CD4-positive, alpha-beta memory T cell (primary cell): ENCODE results near the gene ANKRD55. TPM values are rescaled to one million over a fixed set of nuclear protein-coding genes. Genes with fewer than 3 reads are reported as not detected.
A peak's percentile ranks its signal among the peaks of the same experiment; 100 is the strongest.

Source experiments
- CTCF ChIA-PET: fragments of 350-600 bp; sonication (Branson Sonifier 250); formaldehyde crosslinking; loops from one replicate; lab custom pipeline; 2021; ENCODE audit warnings: inconsistent platforms; ENCODE audit not compliant: partially characterized antibody; lab: Charles Lee
- POLR2A ChIA-PET: fragments of 350-600 bp; sonication (Branson Sonifier 250); formaldehyde crosslinking; loops from one replicate; lab custom pipeline; 2021; ENCODE audit not compliant: partially characterized antibody; lab: Charles Lee
- DNase-seq, 5 donors: peaks; one replicate each; pipeline versions ENCODE4 v3.0.0 to v3.0.0-alpha.2; 2020 to 2022; ENCODE audit warnings: mixed read lengths in 1 of 5
- H3K27ac ChIP-seq: one replicate; pipeline ENCODE4 v1.7.0; 2013; ENCODE audit warnings: low read depth, low read length
- H3K27me3 ChIP-seq: 2 replicates; pipeline ENCODE4 v1.7.0; 2013; ENCODE audit warnings: mild to moderate bottlenecking, low read length, moderate library complexity; ENCODE audit not compliant: insufficient read depth
- H3K36me3 ChIP-seq: 2 replicates; pipeline ENCODE4 v1.7.0; 2013; ENCODE audit warnings: mild to moderate bottlenecking, low read length, moderate library complexity; ENCODE audit not compliant: insufficient read depth
- H3K4me1 ChIP-seq: 2 replicates; pipeline ENCODE4 v1.7.0; 2013; ENCODE audit warnings: mild to moderate bottlenecking, low read length, moderate library complexity; ENCODE audit not compliant: insufficient read depth
- H3K4me3 ChIP-seq, 2 donors: one replicate each; pipeline ENCODE4 v1.7.0; 2013; ENCODE audit warnings: low read length in 2 of 2, mild to moderate bottlenecking in 1 of 2
- H3K9me3 ChIP-seq, 2 donors: one replicate each; pipeline ENCODE4 v1.7.0; 2013; ENCODE audit warnings: low read length in 2 of 2, control low read depth in 1 of 2; ENCODE audit not compliant: control insufficient read depth in 1 of 2
- H3K27ac Mint-ChIP-seq, 7 donors: one replicate each; pipeline ENCODE4 v1.8.0; 2020 to 2021; ENCODE audit warnings: mixed read lengths in 7 of 7, mild to moderate bottlenecking in 6 of 7, inconsistent platforms in 3 of 7, moderate library complexity in 3 of 7
- H3K27me3 Mint-ChIP-seq, 2 donors: one replicate each; pipeline ENCODE4 v1.8.0; 2020 to 2021; ENCODE audit warnings: mixed read lengths in 2 of 2
- H3K36me3 Mint-ChIP-seq, 2 donors: one replicate each; pipeline ENCODE4 v1.8.0; 2020 to 2021; ENCODE audit warnings: mixed read lengths in 2 of 2, inconsistent platforms in 1 of 2, mild to moderate bottlenecking in 1 of 2
- H3K4me1 Mint-ChIP-seq, 4 donors: one replicate each; pipeline ENCODE4 v1.8.0; 2020 to 2021; ENCODE audit warnings: mixed read lengths in 4 of 4, mild to moderate bottlenecking in 1 of 4
- H3K4me3 Mint-ChIP-seq, 8 donors: one replicate each; pipeline ENCODE4 v1.8.0; 2020 to 2021; ENCODE audit warnings: mixed read lengths in 8 of 8, mild to moderate bottlenecking in 7 of 8, moderate library complexity in 6 of 8, inconsistent platforms in 3 of 8
- H3K9me3 Mint-ChIP-seq, 8 donors: one replicate each; pipeline ENCODE4 v1.8.0; 2020 to 2021; ENCODE audit warnings: mixed read lengths in 8 of 8, mild to moderate bottlenecking in 5 of 8, inconsistent platforms in 3 of 8, moderate library complexity in 1 of 8
- intact Hi-C: fragments of 100-400 bp; cut with micrococcal nuclease; formaldehyde crosslinking; loops from one replicate; pipeline ENCODE4 v1.15.1; 2023
- polyA plus RNA-seq, 2 donors: library from polyadenylated mRNA; unstranded; fragments of 300-500 nt; fragmentation: Illumina TruSeq; gene quantifications; one replicate each; pipeline ENCODE4 v1.2.3, GENCODE V29; 2021
- total RNA-seq, 2 experiments: library from RNA; stranded (reverse); gene quantifications; one replicate each; pipeline ENCODE4 v1.2.3, GENCODE V29; 2021

The ANKRD55 gene
- total and polyA plus RNA-seq, 4 experiments from 2014 or later = 8.3 to 17.8 (median 12.3) TPM

DNA sequence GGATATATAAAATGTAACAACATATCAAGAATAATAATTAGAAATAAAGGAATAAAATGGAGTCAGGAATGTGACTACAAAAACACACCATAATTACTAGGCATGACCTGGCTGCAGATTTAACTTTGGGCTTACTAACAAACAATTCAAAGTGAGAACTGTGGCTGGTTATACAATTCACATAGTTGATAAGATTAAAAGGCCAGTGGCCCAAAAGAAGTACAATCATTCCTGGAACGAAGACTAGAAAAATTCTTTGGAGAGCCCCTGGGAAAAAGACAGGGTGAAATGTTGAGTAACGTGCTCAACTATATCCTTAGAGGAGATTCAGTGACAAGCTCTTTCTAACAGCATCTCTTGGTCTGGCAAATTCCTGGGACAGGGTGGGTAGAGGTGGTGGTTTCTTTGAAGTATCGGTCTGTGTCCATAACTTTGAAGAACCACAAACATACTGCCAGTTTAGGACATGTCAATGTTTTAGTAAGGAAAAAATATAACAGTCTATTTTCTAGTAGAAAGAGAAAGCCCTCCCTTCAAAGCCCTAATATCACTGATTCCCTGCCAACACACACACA lies 163.4 kb downstream of the ANKRD55 start:
- intact Hi-C loops = no loop called here

DNA sequence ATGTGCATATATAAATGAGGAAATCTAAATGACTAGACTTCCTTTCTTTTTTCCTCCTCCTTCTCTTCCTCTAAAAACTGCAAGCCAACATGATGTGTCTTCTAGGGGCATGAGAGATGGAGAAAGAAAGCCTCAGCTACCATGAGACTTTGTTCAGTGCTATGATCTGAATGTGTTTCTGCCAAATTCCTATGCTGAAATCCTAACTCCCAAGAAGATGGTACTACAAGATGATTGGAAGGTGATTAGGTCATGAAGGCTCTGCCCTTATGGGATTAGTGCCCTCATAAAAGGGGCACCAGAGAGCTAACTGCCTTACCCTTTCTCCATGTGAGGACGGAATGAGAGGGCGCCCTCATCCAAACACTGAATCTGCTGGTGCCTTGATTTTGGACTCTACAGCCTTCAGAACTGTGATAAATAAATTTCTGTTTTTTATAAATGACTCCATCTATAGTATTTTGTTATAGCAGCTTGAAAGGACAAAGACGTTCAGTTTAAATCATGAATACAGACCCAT lies 166.1 kb downstream of the ANKRD55 start:
- Mint-ChIP-seq H3K36me3 (no peaks in the 10 kb centered on the region), H3K4me1 (peaks cover 35 to 46% (median 39%) of the 10 kb centered on the region in 4 donors), H3K27me3 (no peaks in the 10 kb centered on the region), H3K4me3 (no peak overlapping the region), H3K9me3 (no peaks in the 10 kb centered on the region), H3K27ac (peak overlapping the region in 1 of 7 donors; percentile 39)
- Histone ChIP-seq H3K27ac (no peak overlapping the region), H3K27me3 (no peaks in the 10 kb centered on the region), H3K9me3 (no peaks in the 10 kb centered on the region), H3K36me3 (no peaks in the 10 kb centered on the region), H3K4me3 (no peak overlapping the region), H3K4me1 (peaks cover 36% of the 10 kb centered on the region)
- CTCF ChIA-PET = interaction anchor here (0.9 kb wide), 1 partner anchor 15 kb away, joined by 3 read pairs; no protein-coding TSS in a partner anchor
- POLR2A ChIA-PET = interaction anchor here (0.6 kb wide), 1 partner anchor 1505 kb away, joined by 6 read pairs; no protein-coding TSS in a partner anchor
- no peak for DNase-seq
- intact Hi-C loops = no loop called here

More for the DNA sequence above, 163.4 kb downstream of the ANKRD55 start:
- DNase-seq = no peak
- H3K36me3 ChIP-seq = no peaks in the 10 kb centered on the region
- H3K9me3 ChIP-seq = no peaks in the 10 kb centered on the region
- no peaks in the 10 kb centered on the region for H3K9me3 Mint-ChIP-seq
- POLR2A ChIA-PET = interaction anchor here (0.7 to 1.7 kb wide), 6 partner anchors 11 to 75 kb away, joined by 3 to 10 read pairs (median 4); partner anchors contain the start of gene IL6ST
- peaks cover 54% of the 10 kb centered on the region for H3K4me1 ChIP-seq
- H3K27me3 Mint-ChIP-seq = no peaks in the 10 kb centered on the region
- peak overlapping the region in 6 of 7 donors; percentile 77 to 95 (median 88) for H3K27ac Mint-ChIP-seq
- no peaks in the 10 kb centered on the region for H3K27me3 ChIP-seq
- H3K4me3 ChIP-seq = no peak overlapping the region
- peaks cover 40 to 69% (median 52%) of the 10 kb centered on the region in 4 donors for H3K4me1 Mint-ChIP-seq
- CTCF ChIA-PET = interaction anchor here (1.0 to 1.2 kb wide), 2 partner anchors 11 to 133 kb away, joined by 3 to 5 read pairs; no protein-coding TSS in a partner anchor
- peak overlapping the region in 2 of 8 donors; percentile 60 to 76 for H3K4me3 Mint-ChIP-seq
- no peaks in the 10 kb centered on the region for H3K36me3 Mint-ChIP-seq
- H3K27ac ChIP-seq = no peak overlapping the region

DNA sequence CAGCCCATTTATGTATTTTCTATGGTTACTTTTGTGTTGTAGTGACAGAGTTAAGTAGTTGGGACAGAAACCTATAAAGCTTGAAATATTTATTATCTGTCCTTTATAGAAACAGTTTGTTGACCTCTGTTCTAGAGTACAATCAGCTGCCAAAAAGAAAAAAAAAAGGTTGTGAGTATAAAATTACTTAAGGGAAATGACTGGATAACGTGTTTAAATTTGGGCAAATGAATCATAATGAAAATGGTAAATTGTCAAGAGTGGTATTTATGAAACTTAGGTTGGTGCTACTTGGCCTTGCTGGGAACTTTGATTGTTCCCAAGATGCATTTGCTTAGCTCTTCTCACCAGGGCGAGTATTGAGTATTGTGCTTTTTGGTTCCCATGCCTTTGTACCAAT lies 168.1 kb downstream of the ANKRD55 start:
- H3K4me1 Mint-ChIP-seq = peaks cover 25 to 42% (median 31%) of the 10 kb centered on the region in 4 donors
- intact Hi-C loops = no loop called here
- no peaks in the 10 kb centered on the region for H3K36me3 ChIP-seq
- no peak overlapping the region for H3K27ac Mint-ChIP-seq
- peaks cover 27% of the 10 kb centered on the region for H3K4me1 ChIP-seq
- DNase-seq = no peak
- no peak overlapping the region for H3K4me3 Mint-ChIP-seq
- H3K27me3 ChIP-seq = no peaks in the 10 kb centered on the region
- no peaks in the 10 kb centered on the region for H3K27me3 Mint-ChIP-seq
- no peaks in the 10 kb centered on the region for H3K9me3 Mint-ChIP-seq
- no peaks in the 10 kb centered on the region for H3K36me3 Mint-ChIP-seq
- ChIA-PET POLR2A (interaction anchor here (1.7 kb wide), 1 partner anchor 15 kb away, joined by 5 read pairs; no protein-coding TSS in a partner anchor), CTCF (no interaction called here)
- H3K4me3 ChIP-seq = no peak overlapping the region
- H3K27ac ChIP-seq = no peak overlapping the region
- no peaks in the 10 kb centered on the region for H3K9me3 ChIP-seq

DNA sequence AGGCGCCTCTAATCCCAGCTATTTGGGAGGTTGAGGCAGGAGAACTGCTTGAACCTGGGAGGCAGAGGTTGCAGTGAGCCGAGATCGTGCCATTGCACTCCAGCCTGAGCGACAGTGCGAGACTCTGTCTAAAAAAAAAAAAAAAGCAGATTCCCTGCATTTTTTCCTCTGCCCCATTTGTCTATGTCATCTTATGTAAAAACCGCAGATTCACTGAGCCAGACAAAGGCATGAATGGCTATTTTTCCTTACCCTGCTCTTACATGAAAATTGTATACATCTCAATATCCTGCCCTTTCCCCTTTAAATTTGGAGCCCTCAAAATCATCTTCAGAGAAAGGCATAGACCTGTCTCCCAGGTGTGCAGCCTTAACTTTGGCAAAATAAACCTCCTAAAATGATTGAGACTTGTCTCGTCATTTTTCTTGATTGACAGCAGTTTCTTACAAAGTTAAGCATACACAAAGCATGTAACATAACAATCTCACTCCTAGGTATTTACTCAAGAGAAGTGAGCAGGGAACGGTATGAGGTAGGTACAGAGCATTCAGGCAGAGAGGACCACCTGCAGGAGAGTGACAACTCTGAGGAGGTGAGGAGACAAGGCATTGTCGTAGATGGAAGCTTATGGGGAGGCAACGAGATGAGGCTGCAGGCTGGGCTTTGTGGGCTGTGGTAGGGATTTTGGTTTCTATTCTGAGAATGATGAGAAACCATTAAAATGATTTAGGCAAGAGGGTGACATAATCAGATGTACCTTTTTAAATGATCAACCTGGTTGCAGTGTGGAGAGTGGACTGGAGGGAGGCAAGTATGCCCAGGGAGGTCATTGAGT lies 172.6 kb downstream of the ANKRD55 start:
- H3K27me3 ChIP-seq = no peaks in the 10 kb centered on the region
- no peak overlapping the region for H3K4me3 ChIP-seq
- CTCF ChIA-PET = interaction anchor here (1.0 kb wide), 1 partner anchor 10 kb away, joined by 3 read pairs; no protein-coding TSS in a partner anchor
- no peak overlapping the region for H3K27ac ChIP-seq
- H3K36me3 ChIP-seq = no peaks in the 10 kb centered on the region
- peak overlapping the region; percentile 34 to 86 (median 73) for H3K27ac Mint-ChIP-seq
- peak in 3 of 5 donors; percentile 25 to 59 (median 43) for DNase-seq
- intact Hi-C loops = no loop called here
- H3K36me3 Mint-ChIP-seq = no peaks in the 10 kb centered on the region
- peak overlapping the region; percentile 4 to 82 (median 67) for H3K4me3 Mint-ChIP-seq
- peaks cover 56% of the 10 kb centered on the region for H3K4me1 ChIP-seq
- POLR2A ChIA-PET = interaction anchor here (0.6 to 2.7 kb wide), 6 partner anchors 10 to 58 kb away, joined by 3 to 10 read pairs (median 3); no protein-coding TSS in a partner anchor
- no peaks in the 10 kb centered on the region for H3K27me3 Mint-ChIP-seq
- no peaks in the 10 kb centered on the region for H3K9me3 Mint-ChIP-seq
- H3K4me1 Mint-ChIP-seq = peaks cover 39 to 59% (median 51%) of the 10 kb centered on the region in 4 donors
- no peaks in the 10 kb centered on the region for H3K9me3 ChIP-seq

DNA sequence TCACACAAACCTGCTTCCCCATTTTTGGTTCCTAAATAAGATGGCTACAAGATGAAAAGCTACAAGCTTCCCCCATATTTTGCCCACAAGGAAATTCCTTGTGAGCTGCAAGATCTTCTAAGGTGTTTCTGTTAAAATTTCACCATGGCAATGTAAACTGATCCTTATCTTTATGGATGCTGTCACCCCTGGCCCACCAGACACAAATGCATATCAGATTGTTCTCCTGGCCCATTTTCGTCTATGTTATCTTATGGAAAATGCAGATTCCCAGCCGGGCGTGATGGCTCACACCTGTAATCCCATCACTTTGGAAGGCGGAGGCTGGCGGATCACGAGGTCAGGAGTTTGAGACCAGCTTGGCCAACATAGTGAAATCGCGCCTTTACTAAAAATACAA lies 173.3 kb downstream of the ANKRD55 start:
- H3K9me3 ChIP-seq = no peaks in the 10 kb centered on the region
- Mint-ChIP-seq H3K4me1 (peaks cover 43 to 65% (median 56%) of the 10 kb centered on the region in 4 donors), H3K27ac (peak overlapping the region in 5 of 7 donors; percentile 13 to 90 (median 41)), H3K36me3 (no peaks in the 10 kb centered on the region), H3K9me3 (no peaks in the 10 kb centered on the region), H3K4me3 (peak overlapping the region in 3 of 8 donors; percentile 13 to 50 (median 24)), H3K27me3 (no peaks in the 10 kb centered on the region)
- no peak overlapping the region for H3K4me3 ChIP-seq
- POLR2A ChIA-PET = interaction anchor here (1.1 to 2.7 kb wide), 4 partner anchors 10 to 57 kb away, joined by 3 to 10 read pairs (median 6); no protein-coding TSS in a partner anchor
- CTCF ChIA-PET = interaction anchor here (1.0 to 1.4 kb wide), 2 partner anchors 9 to 12 kb away, joined by 3 read pairs; no protein-coding TSS in a partner anchor
- H3K27me3 ChIP-seq = no peaks in the 10 kb centered on the region
- intact Hi-C loops = loop anchor here (2.0 to 5.0 kb wide), 4 partner anchors 41 to 132 kb away; partner anchors contain the start of gene IL6ST
- peaks cover 62% of the 10 kb centered on the region for H3K4me1 ChIP-seq
- DNase-seq = no peak
- H3K27ac ChIP-seq = no peak overlapping the region
- H3K36me3 ChIP-seq = no peaks in the 10 kb centered on the region

DNA sequence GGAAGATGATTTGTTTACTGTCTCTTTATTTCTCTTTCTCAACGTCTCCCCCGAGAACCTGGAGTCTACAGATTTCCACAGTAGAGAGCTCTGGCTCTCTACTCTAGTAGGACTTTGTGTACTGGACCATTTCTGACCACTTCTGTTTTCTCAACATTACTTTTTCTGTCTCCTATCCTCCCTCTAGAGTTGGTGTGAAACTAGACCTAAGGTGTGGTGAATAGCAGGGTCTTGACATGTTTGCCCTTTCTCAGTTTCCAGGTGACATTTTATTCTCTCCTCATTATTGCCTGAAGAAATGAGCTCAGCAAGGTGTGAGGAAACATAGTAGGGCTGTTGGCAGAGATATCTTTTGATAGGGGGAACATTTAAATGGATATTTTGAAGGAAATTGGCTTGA lies 176.3 kb downstream of the ANKRD55 start:
- Mint-ChIP-seq H3K27me3 (no peaks in the 10 kb centered on the region), H3K4me1 (peaks cover 46 to 82% (median 65%) of the 10 kb centered on the region in 4 donors), H3K27ac (peak overlapping the region; percentile 39 to 92 (median 80)), H3K9me3 (peaks cover 0 to 5% (median 0%) of the 10 kb centered on the region in 8 donors), H3K36me3 (no peaks in the 10 kb centered on the region), H3K4me3 (peak overlapping the region in 7 of 8 donors; percentile 39 to 76 (median 63))
- Histone ChIP-seq H3K27me3 (no peaks in the 10 kb centered on the region), H3K4me1 (peaks cover 80% of the 10 kb centered on the region), H3K9me3 (no peaks in the 10 kb centered on the region), H3K27ac (no peak overlapping the region), H3K4me3 (no peak overlapping the region), H3K36me3 (no peaks in the 10 kb centered on the region)
- DNase-seq = no peak
- CTCF ChIA-PET = interaction anchor here (0.7 to 2.3 kb wide), 3 partner anchors 15 to 144 kb away, joined by 3 to 9 read pairs (median 3); no protein-coding TSS in a partner anchor
- intact Hi-C loops = loop anchor here (5.0 kb wide), 2 partner anchors 100 to 135 kb away; no protein-coding TSS in a partner anchor
- POLR2A ChIA-PET = interaction anchor here (1.0 to 3.1 kb wide), 4 partner anchors 44 to 65 kb away, joined by 3 to 27 read pairs (median 5); partner anchors contain the start of gene IL6ST
